C4-2B (cell line): Measurements from ENCODE around the gene NUP205.

Experiments
- ZFX ChIP-seq: fragments of 450-650 bp; IDR thresholded peaks from 2 replicates; pipeline ENCODE4 v1.6.1; 2017
- TF ChIP-seq, protein P1 (sequence below): fragments of 450-650 bp; conservative IDR thresholded peaks from 2 replicates; pipeline ENCODE4 v1.5.1; 2017; ENCODE audit warnings: mild to moderate bottlenecking

DNA sequence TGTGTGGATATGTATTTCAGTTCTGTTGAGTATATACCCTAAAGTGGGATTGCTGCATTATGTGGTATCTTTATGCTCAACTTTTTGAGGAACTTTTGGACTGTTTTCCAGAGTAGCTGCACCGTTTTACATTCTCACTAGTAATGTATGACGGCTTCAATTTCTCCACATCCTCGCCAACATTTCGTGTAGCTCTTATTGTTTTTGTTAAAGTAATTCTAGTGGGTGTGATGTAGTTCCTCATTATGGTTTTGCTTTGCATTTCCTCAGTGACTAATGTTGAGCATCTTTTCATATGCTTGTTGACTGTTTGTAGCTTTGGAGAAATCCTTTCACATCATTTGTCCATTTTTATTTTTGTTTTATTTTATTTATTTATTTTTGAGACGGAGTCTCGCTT, 109.1 kb downstream of the NUP205 start:
- TF ChIP-seq, protein P1, sequence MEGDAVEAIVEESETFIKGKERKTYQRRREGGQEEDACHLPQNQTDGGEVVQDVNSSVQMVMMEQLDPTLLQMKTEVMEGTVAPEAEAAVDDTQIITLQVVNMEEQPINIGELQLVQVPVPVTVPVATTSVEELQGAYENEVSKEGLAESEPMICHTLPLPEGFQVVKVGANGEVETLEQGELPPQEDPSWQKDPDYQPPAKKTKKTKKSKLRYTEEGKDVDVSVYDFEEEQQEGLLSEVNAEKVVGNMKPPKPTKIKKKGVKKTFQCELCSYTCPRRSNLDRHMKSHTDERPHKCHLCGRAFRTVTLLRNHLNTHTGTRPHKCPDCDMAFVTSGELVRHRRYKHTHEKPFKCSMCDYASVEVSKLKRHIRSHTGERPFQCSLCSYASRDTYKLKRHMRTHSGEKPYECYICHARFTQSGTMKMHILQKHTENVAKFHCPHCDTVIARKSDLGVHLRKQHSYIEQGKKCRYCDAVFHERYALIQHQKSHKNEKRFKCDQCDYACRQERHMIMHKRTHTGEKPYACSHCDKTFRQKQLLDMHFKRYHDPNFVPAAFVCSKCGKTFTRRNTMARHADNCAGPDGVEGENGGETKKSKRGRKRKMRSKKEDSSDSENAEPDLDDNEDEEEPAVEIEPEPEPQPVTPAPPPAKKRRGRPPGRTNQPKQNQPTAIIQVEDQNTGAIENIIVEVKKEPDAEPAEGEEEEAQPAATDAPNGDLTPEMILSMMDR = no peak
- TF ChIP-seq ZFX = no peak
